Glutamatergic neuron (in vitro differentiated cells): ENCODE data around the gene MFNG. TPM values are rescaled to one million over a fixed set of nuclear protein-coding genes. Genes with fewer than 3 reads are reported as not detected.

Source experiments
- DNase-seq: peaks from one replicate; pipeline ENCODE4 v3.0.0; 2022
- H3K27ac Mint-ChIP-seq: one replicate; pipeline ENCODE4 v1.8.0; 2020; ENCODE audit warnings: mild to moderate bottlenecking, mixed read lengths, inconsistent platforms; ENCODE audit not compliant: unreplicated experiment
- H3K27me3 Mint-ChIP-seq: one replicate; pipeline ENCODE4 v1.8.0; 2020; ENCODE audit warnings: mild to moderate bottlenecking, moderate library complexity, mixed read lengths, inconsistent platforms; ENCODE audit not compliant: unreplicated experiment
- H3K36me3 Mint-ChIP-seq: one replicate; pipeline ENCODE4 v1.8.0; 2020; ENCODE audit warnings: mild to moderate bottlenecking, mixed read lengths, inconsistent platforms; ENCODE audit not compliant: unreplicated experiment
- H3K4me1 Mint-ChIP-seq: one replicate; pipeline ENCODE4 v1.8.0; 2020; ENCODE audit warnings: mild to moderate bottlenecking, low read depth, mixed read lengths, inconsistent platforms; ENCODE audit not compliant: unreplicated experiment
- H3K4me3 Mint-ChIP-seq: one replicate; pipeline ENCODE4 v1.8.0; 2020; ENCODE audit warnings: mild to moderate bottlenecking, mixed read lengths, inconsistent platforms; ENCODE audit not compliant: unreplicated experiment
- H3K9me3 Mint-ChIP-seq: one replicate; pipeline ENCODE4 v1.8.0; 2020; ENCODE audit warnings: mild to moderate bottlenecking, moderate library complexity, mixed read lengths, inconsistent platforms; ENCODE audit not compliant: unreplicated experiment
- total RNA-seq: library from RNA; stranded (reverse); fragmentation: NEBNext Ultra II Directional; extraction: Animal tissue kit (Norgen Biotek cat#: 25700); gene quantifications from one replicate; pipeline ENCODE4 v1.2.1, GENCODE V29; 2021; ENCODE audit not compliant: unreplicated experiment
- TF ChIP-seq, protein P1 (sequence below): fragments of 200-600 bp; sonication (generic); IDR thresholded peaks from one replicate; pipeline ENCODE4 v1.5.0; 2021; ENCODE audit not compliant: partially characterized antibody, unreplicated experiment

The MFNG gene
- total RNA-seq, 1 donor from 2014 or later: 61.1 TPM

- H3K36me3 Mint-ChIP-seq: no peaks in the 10 kb centered on the region
- peaks cover 7% of the 10 kb centered on the region for H3K9me3 Mint-ChIP-seq
- TF ChIP-seq, protein P1, sequence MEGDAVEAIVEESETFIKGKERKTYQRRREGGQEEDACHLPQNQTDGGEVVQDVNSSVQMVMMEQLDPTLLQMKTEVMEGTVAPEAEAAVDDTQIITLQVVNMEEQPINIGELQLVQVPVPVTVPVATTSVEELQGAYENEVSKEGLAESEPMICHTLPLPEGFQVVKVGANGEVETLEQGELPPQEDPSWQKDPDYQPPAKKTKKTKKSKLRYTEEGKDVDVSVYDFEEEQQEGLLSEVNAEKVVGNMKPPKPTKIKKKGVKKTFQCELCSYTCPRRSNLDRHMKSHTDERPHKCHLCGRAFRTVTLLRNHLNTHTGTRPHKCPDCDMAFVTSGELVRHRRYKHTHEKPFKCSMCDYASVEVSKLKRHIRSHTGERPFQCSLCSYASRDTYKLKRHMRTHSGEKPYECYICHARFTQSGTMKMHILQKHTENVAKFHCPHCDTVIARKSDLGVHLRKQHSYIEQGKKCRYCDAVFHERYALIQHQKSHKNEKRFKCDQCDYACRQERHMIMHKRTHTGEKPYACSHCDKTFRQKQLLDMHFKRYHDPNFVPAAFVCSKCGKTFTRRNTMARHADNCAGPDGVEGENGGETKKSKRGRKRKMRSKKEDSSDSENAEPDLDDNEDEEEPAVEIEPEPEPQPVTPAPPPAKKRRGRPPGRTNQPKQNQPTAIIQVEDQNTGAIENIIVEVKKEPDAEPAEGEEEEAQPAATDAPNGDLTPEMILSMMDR: no peak
- H3K4me3 Mint-ChIP-seq: no peak overlapping the region
- H3K4me1 Mint-ChIP-seq: peaks cover 27% of the 10 kb centered on the region
- no peak for DNase-seq
- no peak overlapping the region for H3K27ac Mint-ChIP-seq
- H3K27me3 Mint-ChIP-seq: peaks cover 14% of the 10 kb centered on the region
Measured at GRCh38 chr22:37488337-37489135, 2.4 kb upstream of the MFNG start.

DNA sequence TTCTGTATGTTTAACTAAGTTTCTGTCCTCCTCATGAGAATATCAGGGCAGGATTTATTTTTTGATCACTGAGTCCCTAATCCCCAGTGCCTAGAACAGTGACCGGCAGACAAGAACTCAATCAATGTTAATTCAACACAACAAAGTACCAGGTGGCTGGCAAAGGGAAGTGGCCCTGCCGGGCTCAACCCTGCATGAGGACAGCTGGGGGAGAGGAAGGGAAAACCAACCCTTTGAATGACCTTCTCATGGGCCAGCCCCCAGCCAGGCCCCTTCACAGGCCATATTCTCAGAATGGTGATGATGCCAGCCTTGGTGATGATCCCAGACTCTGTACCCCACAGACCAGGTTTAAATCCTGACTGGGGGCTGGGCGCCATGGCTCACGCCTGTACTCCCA, 1.4 kb upstream of the MFNG start:
- H3K27ac Mint-ChIP-seq: peak overlapping the region; percentile 48
- peaks cover 10% of the 10 kb centered on the region for H3K27me3 Mint-ChIP-seq
- H3K4me1 Mint-ChIP-seq: peaks cover 31% of the 10 kb centered on the region
- no peak for DNase-seq
- H3K36me3 Mint-ChIP-seq: no peaks in the 10 kb centered on the region
- TF ChIP-seq, protein P1: no peak
- H3K9me3 Mint-ChIP-seq: peaks cover 9% of the 10 kb centered on the region
- H3K4me3 Mint-ChIP-seq: peak overlapping the region; percentile 3

GRCh38 chr22:37487129-37487528, 945 bp upstream of the MFNG start:
- Mint-ChIP-seq H3K27me3 (peaks cover 14% of the 10 kb centered on the region), H3K9me3 (peaks cover 10% of the 10 kb centered on the region), H3K4me1 (peaks cover 36% of the 10 kb centered on the region), H3K36me3 (no peaks in the 10 kb centered on the region), H3K4me3 (peak overlapping the region; percentile 3), H3K27ac (peak overlapping the region; percentile 48)
- no peak for DNase-seq
- TF ChIP-seq, protein P1: no peak

DNA sequence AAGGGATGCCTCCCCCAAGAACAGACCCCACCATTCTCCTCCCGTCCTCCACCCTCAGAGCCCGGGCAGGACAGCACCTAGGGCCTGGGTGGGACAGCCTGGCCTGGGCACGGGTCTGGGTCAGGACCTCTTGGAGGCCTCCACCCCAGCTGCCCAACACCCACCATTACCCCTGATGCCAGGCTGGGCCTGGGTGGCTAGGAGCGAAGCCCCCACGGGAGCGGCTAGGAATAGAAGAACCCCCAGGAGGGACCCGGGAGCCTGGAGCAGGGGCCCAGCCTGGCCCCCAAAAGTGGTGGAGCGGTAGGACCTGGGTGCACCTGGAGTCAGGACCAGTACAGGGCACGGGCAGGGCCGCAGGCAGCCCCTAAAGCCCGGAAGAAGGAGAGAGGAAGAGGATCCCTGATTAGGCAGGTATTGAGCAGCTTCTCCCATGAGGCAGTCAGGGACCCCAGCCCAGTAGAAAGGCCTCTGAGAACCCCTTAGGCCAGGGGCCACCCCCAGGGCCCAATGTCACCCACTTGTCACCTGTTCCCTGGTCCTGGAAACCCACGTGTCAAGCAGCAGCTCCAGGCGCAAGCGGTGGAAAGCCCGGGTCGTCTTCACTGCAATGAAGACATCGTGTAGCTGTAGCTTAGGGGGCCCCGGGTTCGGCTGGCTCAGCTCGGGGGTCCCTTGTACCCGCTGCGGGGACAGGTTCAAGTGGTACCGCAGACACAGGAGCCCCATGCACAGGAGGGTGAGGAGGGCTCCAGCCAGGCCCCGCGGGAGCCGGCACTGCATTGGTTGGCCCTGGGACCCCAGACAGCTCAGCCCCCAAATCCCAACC, 575 bp downstream of the MFNG start:
- H3K27me3 Mint-ChIP-seq: peaks cover 20% of the 10 kb centered on the region
- peaks cover 44% of the 10 kb centered on the region for H3K4me1 Mint-ChIP-seq
- peak overlapping the region; percentile 77 for H3K27ac Mint-ChIP-seq

More for the DNA sequence above, 575 bp downstream of the MFNG start:
- H3K36me3 Mint-ChIP-seq: no peaks in the 10 kb centered on the region
- H3K4me3 Mint-ChIP-seq: peak overlapping the region; percentile 61
- no peak for DNase-seq
- TF ChIP-seq, protein P1: no peak
- peaks cover 10% of the 10 kb centered on the region for H3K9me3 Mint-ChIP-seq
